GM21360 (cell line): Measurements from ENCODE around the gene THSD4.

Source experiments
- ATAC-seq: cut with Tn5 transposase; IDR thresholded peaks from one replicate; pipeline ENCODE4 v1.9.1; 2021; ENCODE audit warnings: mild to moderate bottlenecking, moderate library complexity; ENCODE audit not compliant: unreplicated experiment

THSD4 gene

GRCh38 chr15:71218272-71218805 is 103.1 kb downstream of the THSD4 start:
- ATAC-seq: no peak

- no peak for ATAC-seq
Observed at GRCh38 chr15:71219101-71219500, 103.8 kb downstream of the THSD4 start.

- no peak for ATAC-seq
Observed at GRCh38 chr15:71219645-71220044, 104.4 kb downstream of the THSD4 start.

GRCh38 chr15:71220828-71221227 is 105.6 kb downstream of the THSD4 start:
- no peak for ATAC-seq

GRCh38 chr15:71221417-71221816 is 106.1 kb downstream of the THSD4 start:
- no peak for ATAC-seq

- ATAC-seq: no peak
Observed at GRCh38 chr15:71223516-71223915, 108.2 kb downstream of the THSD4 start.

GRCh38 chr15:71224024-71224423 is 108.8 kb downstream of the THSD4 start:
- no peak for ATAC-seq

GRCh38 chr15:71225851-71226250 is 110.6 kb downstream of the THSD4 start:
- no peak for ATAC-seq

GRCh38 chr15:71226536-71227455 is 111.5 kb downstream of the THSD4 start:
- ATAC-seq: no peak

- ATAC-seq: no peak
Observed at GRCh38 chr15:71228403-71228802, 113.1 kb downstream of the THSD4 start.

GRCh38 chr15:71230303-71230702 is 115.0 kb downstream of the THSD4 start:
- ATAC-seq: no peak

GRCh38 chr15:71231758-71232157 is 116.5 kb downstream of the THSD4 start:
- no peak for ATAC-seq

- no peak for ATAC-seq
Observed at GRCh38 chr15:71232411-71232810, 117.1 kb downstream of the THSD4 start.

GRCh38 chr15:71237456-71238188 is 122.4 kb downstream of the THSD4 start:
- ATAC-seq: no peak

GRCh38 chr15:71238926-71239325 is 123.7 kb downstream of the THSD4 start:
- ATAC-seq: no peak

- no peak for ATAC-seq
Observed at GRCh38 chr15:71239592-71240364, 124.5 kb downstream of the THSD4 start.

- ATAC-seq: no peak
Observed at GRCh38 chr15:71242292-71242691, 127.0 kb downstream of the THSD4 start.

- ATAC-seq: no peak
Observed at GRCh38 chr15:71244250-71244649, 129.0 kb downstream of the THSD4 start.

- no peak for ATAC-seq
Observed at GRCh38 chr15:71245588-71245987, 130.3 kb downstream of the THSD4 start.

- ATAC-seq: no peak
Observed at GRCh38 chr15:71248386-71248785, 133.1 kb downstream of the THSD4 start.

GRCh38 chr15:71249986-71250385 is 134.7 kb downstream of the THSD4 start:
- ATAC-seq: no peak
